Tibial artery (tissue), 4 donors: ENCODE data around the gene PDGFD.

Source experiments
- DNase-seq, 2 donors: peaks; one replicate each; pipeline ENCODE4 v3.0.0-alpha.2; 2019
- H3K27ac ChIP-seq, 2 donors: fragments of 200-600 bp; sonication (generic) in 1 of 2; 1 replicate in 1 of 2; 2 replicates in 1 of 2; pipeline ENCODE4 v1.5.1; 2018 to 2019; ENCODE audit warnings: mild to moderate bottlenecking in 1 of 2
- H3K27me3 ChIP-seq, 2 donors: fragments of 200-600 bp; sonication (generic) in 1 of 2; one replicate each; pipeline versions ENCODE4 v1.5.1 to v1.6.0; 2016 to 2019
- H3K36me3 ChIP-seq, 3 donors: fragments of 200-600 bp; sonication (generic) in 2 of 3; one replicate each; pipeline ENCODE4 v1.5.1; 2016 to 2019; ENCODE audit warnings: mild to moderate bottlenecking in 2 of 3
- H3K4me1 ChIP-seq, 4 donors: fragments of 200-600 bp; sonication (generic) in 2 of 4; 1 replicate in 3 of 4; 2 replicates in 1 of 4; pipeline ENCODE4 v1.5.1; 2016 to 2019
- H3K4me3 ChIP-seq, 2 donors: fragments of 200-600 bp; sonication (generic) in 1 of 2; 1 replicate in 1 of 2; 2 replicates in 1 of 2; pipeline ENCODE4 v1.5.1; 2018 to 2019; ENCODE audit warnings: mild to moderate bottlenecking in 2 of 2
- H3K9me3 ChIP-seq, 3 donors: fragments of 200-600 bp; sonication (generic) in 1 of 3; one replicate each; pipeline ENCODE4 v1.5.1; 2016 to 2019
- CTCF ChIP-seq, 2 experiments: fragments of 200-600 bp in 1 of 2; fragments of 450-650 bp in 1 of 2; IDR thresholded peaks; one replicate each; pipeline ENCODE4 v1.5.1; 2017 to 2019; ENCODE audit warnings: antibody characterized with exemption in 2 of 2, mild to moderate bottlenecking in 1 of 2, moderate library complexity in 1 of 2
- intact Hi-C: fragments of 100-400 bp; cut with DNase I; formaldehyde crosslinking; loops from one replicate; pipeline ENCODE4 v1.15.0; 2023; ENCODE audit warnings: low total_unique reads

PDGFD gene

DNA sequence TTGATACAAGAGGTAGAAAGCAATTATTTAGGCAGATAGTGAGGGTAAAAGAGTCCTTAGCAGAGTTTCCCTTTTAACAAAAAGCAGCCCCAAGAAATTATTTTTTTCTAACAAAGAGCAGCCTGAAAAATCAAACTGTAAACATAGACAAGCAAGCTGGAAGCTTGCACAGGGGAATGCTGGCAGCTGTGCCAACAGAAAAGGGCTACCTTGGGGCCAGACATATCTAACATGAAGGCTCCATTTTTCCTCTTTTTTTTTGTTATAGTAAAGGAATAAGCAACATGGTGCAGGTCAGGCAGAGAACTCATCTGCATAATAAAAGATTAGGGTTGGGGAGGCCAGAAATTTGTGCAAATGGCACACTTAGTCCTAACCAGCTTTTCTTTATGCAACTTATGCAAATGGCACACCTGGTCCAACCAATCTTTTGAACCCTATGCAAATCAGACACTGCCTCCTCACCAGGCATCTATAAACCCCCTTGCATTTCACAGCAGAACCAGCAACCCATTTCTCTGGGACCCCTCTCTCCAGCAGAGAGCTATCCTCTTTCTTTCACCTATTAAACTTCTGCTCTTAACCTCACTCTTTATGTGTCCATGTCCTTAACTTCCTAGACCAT is 41.8 kb downstream of the PDGFD start:
- Histone ChIP-seq H3K27ac (no peak overlapping the region), H3K27me3 (no peaks in the 10 kb centered on the region), H3K36me3 (no peaks in the 10 kb centered on the region), H3K4me3 (no peak overlapping the region), H3K4me1 (peaks cover 0 to 9% (median 0%) of the 10 kb centered on the region in 4 donors), H3K9me3 (peaks cover 0 to 2% (median 0%) of the 10 kb centered on the region in 3 donors)
- intact Hi-C loops, result no loop called here
- no peak for DNase-seq
- no peak for TF ChIP-seq CTCF (IDR thresholded peaks at IDR 0.05)

- Histone ChIP-seq H3K4me1 (peaks cover 0 to 9% (median 0%) of the 10 kb centered on the region in 4 donors), H3K27ac (no peak overlapping the region), H3K27me3 (no peaks in the 10 kb centered on the region), H3K9me3 (peaks cover 0 to 7% (median 0%) of the 10 kb centered on the region in 3 donors), H3K36me3 (no peaks in the 10 kb centered on the region), H3K4me3 (no peak overlapping the region)
- DNase-seq, result no peak
- TF ChIP-seq CTCF (IDR thresholded peaks at IDR 0.05), result no peak
- intact Hi-C loops, result no loop called here
Observed at GRCh38 chr11:104120493-104121137, 43.3 kb downstream of the PDGFD start.

DNA sequence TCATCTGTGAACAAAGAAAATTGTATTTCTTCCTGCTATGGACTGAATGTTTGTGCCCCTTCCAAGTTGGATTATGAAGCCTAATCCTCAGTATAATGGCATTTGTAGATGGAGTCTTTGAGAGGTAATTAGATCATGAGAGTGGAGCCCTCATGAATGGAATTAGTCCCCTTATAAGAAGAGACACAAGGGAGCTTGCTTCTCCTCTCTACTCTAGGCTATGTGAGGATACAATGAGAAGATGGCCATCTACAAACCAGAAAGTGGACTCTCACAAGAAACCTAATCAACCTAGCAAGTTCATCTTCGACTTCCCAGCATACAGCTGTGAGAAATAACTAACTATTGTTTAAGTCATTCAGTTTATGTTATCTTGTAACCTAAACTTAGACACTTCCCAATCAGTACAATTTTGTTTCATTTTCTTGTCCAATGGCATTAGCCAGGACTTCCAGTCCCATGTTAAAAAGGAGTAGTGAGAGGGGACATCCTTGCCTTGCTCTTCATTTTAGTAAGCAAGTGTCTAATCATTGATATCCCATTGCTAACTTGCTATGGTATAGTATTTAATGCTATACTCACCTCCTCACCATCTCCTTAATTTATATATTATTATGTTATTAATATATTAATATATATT is 45.7 kb downstream of the PDGFD start:
- no peak overlapping the region for H3K27ac ChIP-seq
- peaks cover 0 to 7% (median 0%) of the 10 kb centered on the region in 3 donors for H3K9me3 ChIP-seq
- no peak for DNase-seq
- H3K4me3 ChIP-seq, result no peak overlapping the region
- no peaks in the 10 kb centered on the region for H3K27me3 ChIP-seq
- H3K4me1 ChIP-seq, result peaks cover 0 to 9% (median 0%) of the 10 kb centered on the region in 4 donors
- H3K36me3 ChIP-seq, result no peaks in the 10 kb centered on the region
- intact Hi-C loops, result no loop called here
- no peak for TF ChIP-seq CTCF (IDR thresholded peaks at IDR 0.05)

- H3K9me3 ChIP-seq, result peaks cover 0 to 7% (median 0%) of the 10 kb centered on the region in 3 donors
- H3K4me1 ChIP-seq, result peaks cover 0 to 15% (median 0%) of the 10 kb centered on the region in 4 donors
- H3K27ac ChIP-seq, result no peak overlapping the region
- no peak for TF ChIP-seq CTCF (IDR thresholded peaks at IDR 0.05)
- DNase-seq, result no peak
- H3K27me3 ChIP-seq, result no peaks in the 10 kb centered on the region
- H3K36me3 ChIP-seq, result no peaks in the 10 kb centered on the region
- no peak overlapping the region for H3K4me3 ChIP-seq
- intact Hi-C loops, result no loop called here
Observed at GRCh38 chr11:104113541-104113940, 50.4 kb downstream of the PDGFD start.

GRCh38 chr11:104106136-104106754 is 57.7 kb downstream of the PDGFD start:
- H3K4me3 ChIP-seq, result no peak overlapping the region
- H3K36me3 ChIP-seq, result no peaks in the 10 kb centered on the region
- peaks cover 0 to 33% (median 0%) of the 10 kb centered on the region in 4 donors for H3K4me1 ChIP-seq
- no peak for DNase-seq
- intact Hi-C loops, result no loop called here
- TF ChIP-seq CTCF (IDR thresholded peaks at IDR 0.05), result no peak
- H3K27ac ChIP-seq, result no peak overlapping the region
- no peaks in the 10 kb centered on the region for H3K9me3 ChIP-seq
- no peaks in the 10 kb centered on the region for H3K27me3 ChIP-seq
